K562 (cell line): ENCODE data around the gene KCTD13. TPM values are rescaled to one million over a fixed set of nuclear protein-coding genes. Genes with fewer than 3 reads are reported as not detected.

Experiments
- BRF2 ChIP-seq: IDR thresholded peaks from 3 replicates; pipeline ENCODE4 v1.6.1; 2011; ENCODE audit warnings: borderline replicate concordance, mild to moderate bottlenecking; ENCODE audit not compliant: insufficient read length, insufficient read depth
- CCAR2 ChIP-seq: fragments of 200-400 bp; formaldehyde crosslinking; IDR thresholded peaks from 2 replicates; pipeline ENCODE4 v1.6.1; 2017; ENCODE audit warnings: mild to moderate bottlenecking, low read depth, low read length
- ELK3 ChIP-seq: fragments of 450-650 bp; formaldehyde crosslinking; IDR thresholded peaks from 2 replicates; pipeline ENCODE4 v1.4.0; 2020; ENCODE audit warnings: mild to moderate bottlenecking
- EZH2 ChIP-seq: IDR thresholded peaks from 2 replicates; pipeline ENCODE4 v1.6.1; 2012; ENCODE audit warnings: low read depth, mild to moderate bottlenecking, inconsistent platforms, low read length, borderline replicate concordance
- JUND ChIP-seq, 2 experiments: IDR thresholded peaks; 2 replicates in 1 of 2; 3 replicates in 1 of 2; pipeline ENCODE4 v1.6.1; 2011; ENCODE audit warnings: borderline replicate concordance in 2 of 2, low read depth in 2 of 2, low read length in 2 of 2, improper control_type of control experiment in 1 of 2, missing biosample characterization in 1 of 2, missing genetic modification characterization in 1 of 2, missing genetic modification reagents in 1 of 2
- NEUROD1 ChIP-seq: fragments of 150-350 bp; IDR thresholded peaks from 2 replicates; pipeline ENCODE4 v1.6.1; 2014; ENCODE audit warnings: borderline replicate concordance, low read length, low read depth; ENCODE audit not compliant: partially characterized antibody
- PBX2 ChIP-seq, 2 experiments: IDR thresholded peaks in 1 of 2; conservative IDR thresholded peaks in 1 of 2; 2 replicates each; pipeline ENCODE4 v1.6.1; 2016; ENCODE audit warnings: low read depth in 2 of 2, mild to moderate bottlenecking in 1 of 2, missing compliant biosample characterization in 1 of 2, missing genetic modification characterization in 1 of 2, moderate library complexity in 1 of 2
- PHF8 ChIP-seq: fragments of 200-600 bp; sonication (generic); IDR thresholded peaks from 2 replicates; pipeline ENCODE4 v1.6.1; 2012; ENCODE audit warnings: mixed run types, mild to moderate bottlenecking, inconsistent platforms, low read length, moderate library complexity, borderline replicate concordance
- RBM17 ChIP-seq: fragments of 200-400 bp; formaldehyde crosslinking; IDR thresholded peaks from 2 replicates; pipeline ENCODE4 v1.6.1; 2017; ENCODE audit warnings: low read depth, mild to moderate bottlenecking, low read length, borderline replicate concordance
- RFX5 ChIP-seq: IDR thresholded peaks from 2 replicates; pipeline ENCODE4 v1.6.1; 2011; ENCODE audit warnings: low read depth, mild to moderate bottlenecking, improper control_type of control experiment, low read length
- ZNF280A ChIP-seq: fragments of 450-650 bp; IDR thresholded peaks from 2 replicates; pipeline ENCODE4 v1.6.1; 2018; ENCODE audit warnings: mild to moderate bottlenecking, low read depth; ENCODE audit not compliant: partially characterized antibody
- ZNF764 ChIP-seq: fragments of 250-450 bp; sonication (Bioruptor Pico); IDR thresholded peaks from 2 replicates; pipeline ENCODE4 v1.4.0; 2020; ENCODE audit warnings: low read depth, mild to moderate bottlenecking, moderate library complexity
- ZNF780A ChIP-seq: fragments of 250-450 bp; sonication (Bioruptor Pico); IDR thresholded peaks from 2 replicates; pipeline ENCODE4 v1.5.0; 2021; ENCODE audit warnings: mild to moderate bottlenecking
- ZNF79 ChIP-seq: fragments of 250-450 bp; sonication (Bioruptor Pico); IDR thresholded peaks from 2 replicates; pipeline ENCODE4 v1.4.0; 2020; ENCODE audit warnings: low read depth, mild to moderate bottlenecking, moderate library complexity
- polyA plus RNA-seq, 8 experiments: library from polyadenylated mRNA; depleted of rRNA in 4 of 8; stranded (reverse) in 5 of 8; unstranded in 3 of 8; fragments of >200 nt; fragmentation: Nextera tagmentation in 2 of 8; fragmentation: Illumina TruSeq in 1 of 8; extraction: Ambion mirVana in 2 of 8; extraction: Trizol in 1 of 8; gene quantifications; 2 replicates each; pipeline versions ENCODE4 v1.2.1 to v1.2.3, GENCODE V29; 2011 to 2014; ENCODE audit warnings: inconsistent platforms in 1 of 8, missing spikeins in 1 of 8
- total RNA-seq, 7 experiments: library from RNA; depleted of rRNA in 6 of 7; stranded (reverse); fragments of >200 nt in 6 of 7; fragmentation: Illumina TruSeq in 2 of 7; extraction: Trizol in 2 of 7; gene quantifications; 2 replicates each; pipeline versions ENCODE4 v1.2.1 to v1.2.3, GENCODE V29; 2011 to 2021; ENCODE audit warnings: low replicate concordance in 1 of 7
- TF ChIP-seq, protein P1 (sequence below): fragments of 200-400 bp; formaldehyde crosslinking; IDR thresholded peaks from 2 replicates; pipeline ENCODE4 v1.6.1; 2017; ENCODE audit warnings: mild to moderate bottlenecking, low read depth, low read length, moderate library complexity

The KCTD13 gene
- total and polyA plus RNA-seq, 9 of the 15 experiments (the other 6 are each of a cell fraction or from before 2014, with no cell fraction given) = 1.0 to 20.6 (median 9.8) TPM

GRCh38 chr16:29973384-29974246 lies 47.6 kb upstream of the KCTD13 start, which contains the start of gene TAOK2 (continued):
- no peak for TF ChIP-seq BRF2
- no peak for TF ChIP-seq JUND (IDR thresholded peaks at IDR 0.05; ENCODE audit: borderline replicate concordance, low read depth, low read length)
- TF ChIP-seq JUND (tag; IDR thresholded peaks at IDR 0.05; ENCODE audit: borderline replicate concordance, low read depth, low read length) = no peak
- no peak for TF ChIP-seq ZNF780A (CRISPR knock-in tag)
- no peak for TF ChIP-seq ZNF280A
- TF ChIP-seq PHF8 = peak; percentile 87; the same call in 1 of the 2 replicates
- TF ChIP-seq ZNF79 (CRISPR knock-in tag) = no peak
- TF ChIP-seq, protein P1, sequence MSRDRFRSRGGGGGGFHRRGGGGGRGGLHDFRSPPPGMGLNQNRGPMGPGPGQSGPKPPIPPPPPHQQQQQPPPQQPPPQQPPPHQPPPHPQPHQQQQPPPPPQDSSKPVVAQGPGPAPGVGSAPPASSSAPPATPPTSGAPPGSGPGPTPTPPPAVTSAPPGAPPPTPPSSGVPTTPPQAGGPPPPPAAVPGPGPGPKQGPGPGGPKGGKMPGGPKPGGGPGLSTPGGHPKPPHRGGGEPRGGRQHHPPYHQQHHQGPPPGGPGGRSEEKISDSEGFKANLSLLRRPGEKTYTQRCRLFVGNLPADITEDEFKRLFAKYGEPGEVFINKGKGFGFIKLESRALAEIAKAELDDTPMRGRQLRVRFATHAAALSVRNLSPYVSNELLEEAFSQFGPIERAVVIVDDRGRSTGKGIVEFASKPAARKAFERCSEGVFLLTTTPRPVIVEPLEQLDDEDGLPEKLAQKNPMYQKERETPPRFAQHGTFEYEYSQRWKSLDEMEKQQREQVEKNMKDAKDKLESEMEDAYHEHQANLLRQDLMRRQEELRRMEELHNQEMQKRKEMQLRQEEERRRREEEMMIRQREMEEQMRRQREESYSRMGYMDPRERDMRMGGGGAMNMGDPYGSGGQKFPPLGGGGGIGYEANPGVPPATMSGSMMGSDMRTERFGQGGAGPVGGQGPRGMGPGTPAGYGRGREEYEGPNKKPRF = no peak
- peak; percentile 94 for TF ChIP-seq RFX5
- no peak for TF ChIP-seq RBM17
- TF ChIP-seq NEUROD1 = peak; percentile 24
- TF ChIP-seq EZH2 = no peak
- no peak for TF ChIP-seq CCAR2
- TF ChIP-seq ELK3 = no peak
- TF ChIP-seq PBX2 (CRISPR knock-in tag; IDR thresholded peaks at IDR 0.05; ENCODE audit: low read depth) = no peak
- TF ChIP-seq PBX2 (tag; conservative IDR thresholded peaks at IDR 0.05; ENCODE audit: low read depth) = no peak
- no peak for TF ChIP-seq ZNF764 (CRISPR knock-in tag)
